Mesothelial cell of epicardium (in vitro differentiated cells): ENCODE data around the gene ANO10. TPM values are rescaled to one million over a fixed set of nuclear protein-coding genes. Genes with fewer than 3 reads are reported as not detected.

ENCODE experiments used
- DNase-seq, 2 experiments: peaks; one replicate each; pipeline ENCODE4 v3.0.0; 2021; ENCODE audit warnings: low spot score in 2 of 2; ENCODE audit not compliant: unreplicated experiment in 2 of 2
- H3K27ac Mint-ChIP-seq: 2 replicates; pipeline ENCODE4 v1.8.0; 2021; ENCODE audit warnings: mixed read lengths
- H3K27me3 Mint-ChIP-seq: 2 replicates; pipeline ENCODE4 v1.8.0; 2021; ENCODE audit warnings: low read depth, mixed read lengths
- H3K36me3 Mint-ChIP-seq: 2 replicates; pipeline ENCODE4 v1.8.0; 2021; ENCODE audit warnings: mixed read lengths
- H3K4me1 Mint-ChIP-seq: 2 replicates; pipeline ENCODE4 v1.8.0; 2021; ENCODE audit warnings: mixed read lengths
- H3K4me3 Mint-ChIP-seq: 2 replicates; pipeline ENCODE4 v1.8.0; 2021; ENCODE audit warnings: mild to moderate bottlenecking, moderate library complexity, mixed read lengths
- H3K9me3 Mint-ChIP-seq: 2 replicates; pipeline ENCODE4 v1.8.0; 2021; ENCODE audit warnings: mixed read lengths
- total RNA-seq: library from RNA; stranded (reverse); gene quantifications from 3 replicates; pipeline ENCODE4 v1.2.1, GENCODE V29; 2021
- TF ChIP-seq, protein P1 (sequence below): fragments of 200-600 bp; sonication (generic); IDR thresholded peaks from one replicate; pipeline ENCODE4 v1.5.0; 2021; ENCODE audit warnings: antibody characterized with exemption; ENCODE audit not compliant: unreplicated experiment

The ANO10 gene
- total RNA-seq, 1 donor from 2014 or later = 29.8 TPM

DNA sequence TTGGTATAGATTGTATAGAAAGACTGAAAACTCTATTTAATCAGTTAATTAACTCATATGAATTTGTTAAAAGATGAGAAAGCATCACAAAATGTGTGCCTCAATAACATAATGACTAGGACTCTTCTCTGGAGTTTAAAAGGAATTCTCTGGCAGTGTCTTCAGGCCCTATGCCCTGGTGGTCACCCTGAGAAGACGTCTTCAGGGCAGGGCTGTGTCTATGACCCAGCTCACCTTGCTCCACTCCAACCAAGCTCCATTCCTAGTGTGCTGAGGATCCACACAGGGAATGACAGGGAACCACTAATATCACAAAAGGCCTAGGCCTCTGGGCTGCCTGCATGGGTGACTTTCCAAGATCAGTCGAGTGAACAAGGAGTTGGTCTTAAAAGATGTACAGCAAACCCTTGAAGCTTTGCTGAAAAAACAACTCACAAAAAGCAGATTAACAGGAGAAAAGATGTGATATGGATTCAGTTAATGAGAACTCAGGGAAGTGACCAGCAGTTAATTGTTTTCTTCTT is 178.9 kb downstream of the ANO10 start:
- no peak overlapping the region for H3K4me3 Mint-ChIP-seq
- no peak for DNase-seq
- TF ChIP-seq, protein P1, sequence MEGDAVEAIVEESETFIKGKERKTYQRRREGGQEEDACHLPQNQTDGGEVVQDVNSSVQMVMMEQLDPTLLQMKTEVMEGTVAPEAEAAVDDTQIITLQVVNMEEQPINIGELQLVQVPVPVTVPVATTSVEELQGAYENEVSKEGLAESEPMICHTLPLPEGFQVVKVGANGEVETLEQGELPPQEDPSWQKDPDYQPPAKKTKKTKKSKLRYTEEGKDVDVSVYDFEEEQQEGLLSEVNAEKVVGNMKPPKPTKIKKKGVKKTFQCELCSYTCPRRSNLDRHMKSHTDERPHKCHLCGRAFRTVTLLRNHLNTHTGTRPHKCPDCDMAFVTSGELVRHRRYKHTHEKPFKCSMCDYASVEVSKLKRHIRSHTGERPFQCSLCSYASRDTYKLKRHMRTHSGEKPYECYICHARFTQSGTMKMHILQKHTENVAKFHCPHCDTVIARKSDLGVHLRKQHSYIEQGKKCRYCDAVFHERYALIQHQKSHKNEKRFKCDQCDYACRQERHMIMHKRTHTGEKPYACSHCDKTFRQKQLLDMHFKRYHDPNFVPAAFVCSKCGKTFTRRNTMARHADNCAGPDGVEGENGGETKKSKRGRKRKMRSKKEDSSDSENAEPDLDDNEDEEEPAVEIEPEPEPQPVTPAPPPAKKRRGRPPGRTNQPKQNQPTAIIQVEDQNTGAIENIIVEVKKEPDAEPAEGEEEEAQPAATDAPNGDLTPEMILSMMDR = no peak
- H3K4me1 Mint-ChIP-seq = peaks cover 5% of the 10 kb centered on the region
- no peaks in the 10 kb centered on the region for H3K27me3 Mint-ChIP-seq
- no peak overlapping the region for H3K27ac Mint-ChIP-seq
- peaks cover 32% of the 10 kb centered on the region for H3K9me3 Mint-ChIP-seq
- H3K36me3 Mint-ChIP-seq = peaks cover 20% of the 10 kb centered on the region

DNA sequence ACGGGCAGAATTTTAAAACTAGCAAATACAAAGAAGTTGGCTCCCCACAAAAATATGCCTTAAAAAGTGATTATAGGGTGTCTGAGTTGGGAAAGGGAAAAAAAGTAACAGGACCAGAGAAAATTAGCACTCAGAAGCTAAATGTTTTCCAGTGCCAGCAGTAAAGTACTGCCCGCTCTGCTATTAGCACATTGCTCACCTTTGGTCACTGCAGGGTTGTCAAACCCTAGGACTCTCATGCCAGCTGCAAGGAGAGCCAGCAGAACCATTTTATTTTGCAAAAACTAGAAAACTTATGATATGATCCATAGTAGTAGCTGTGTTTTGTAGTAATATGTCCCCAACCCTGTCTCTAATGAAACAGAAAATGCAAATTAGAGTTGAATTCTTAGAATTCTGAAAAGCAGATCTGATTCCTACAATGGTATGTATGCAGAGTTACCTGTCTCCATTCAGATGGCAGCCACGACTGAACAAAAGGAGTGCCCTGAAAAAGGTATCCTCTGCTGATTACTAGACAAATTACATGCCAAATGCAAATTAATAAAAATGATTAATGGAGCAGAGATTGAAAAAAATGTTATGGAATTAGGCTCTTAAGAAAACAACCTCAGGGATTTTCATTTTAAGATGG is 185.2 kb downstream of the ANO10 start:
- TF ChIP-seq, protein P1 = no peak
- Mint-ChIP-seq H3K4me1 (peaks cover 14% of the 10 kb centered on the region), H3K27ac (no peak overlapping the region), H3K9me3 (peaks cover 29% of the 10 kb centered on the region), H3K4me3 (no peak overlapping the region), H3K36me3 (peaks cover 25% of the 10 kb centered on the region), H3K27me3 (no peaks in the 10 kb centered on the region)
- no peak for DNase-seq

DNA sequence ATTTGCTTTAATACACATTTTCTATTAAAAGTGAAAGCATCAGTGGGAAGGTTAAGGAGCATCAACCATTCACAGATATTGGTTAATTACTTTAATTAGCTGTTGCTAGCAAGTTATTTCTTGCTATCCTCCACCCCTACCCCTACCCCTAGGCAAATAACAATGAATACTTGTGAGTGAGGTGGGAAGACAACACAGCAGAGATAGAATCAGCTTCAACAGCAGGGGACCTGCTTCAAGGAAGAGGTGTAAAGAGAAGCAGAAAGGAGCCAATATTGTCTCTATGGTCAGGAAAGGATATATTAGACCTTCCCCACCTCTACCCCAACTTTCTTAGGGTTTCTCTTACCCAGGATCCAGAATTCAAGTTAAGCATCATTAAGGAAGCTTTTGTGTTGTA is 186.1 kb downstream of the ANO10 start:
- H3K9me3 Mint-ChIP-seq = peaks cover 24% of the 10 kb centered on the region
- TF ChIP-seq, protein P1 = no peak
- no peaks in the 10 kb centered on the region for H3K27me3 Mint-ChIP-seq
- no peak overlapping the region for H3K4me3 Mint-ChIP-seq
- H3K27ac Mint-ChIP-seq = no peak overlapping the region
- DNase-seq = no peak
- H3K36me3 Mint-ChIP-seq = peaks cover 24% of the 10 kb centered on the region
- peaks cover 14% of the 10 kb centered on the region for H3K4me1 Mint-ChIP-seq

DNA sequence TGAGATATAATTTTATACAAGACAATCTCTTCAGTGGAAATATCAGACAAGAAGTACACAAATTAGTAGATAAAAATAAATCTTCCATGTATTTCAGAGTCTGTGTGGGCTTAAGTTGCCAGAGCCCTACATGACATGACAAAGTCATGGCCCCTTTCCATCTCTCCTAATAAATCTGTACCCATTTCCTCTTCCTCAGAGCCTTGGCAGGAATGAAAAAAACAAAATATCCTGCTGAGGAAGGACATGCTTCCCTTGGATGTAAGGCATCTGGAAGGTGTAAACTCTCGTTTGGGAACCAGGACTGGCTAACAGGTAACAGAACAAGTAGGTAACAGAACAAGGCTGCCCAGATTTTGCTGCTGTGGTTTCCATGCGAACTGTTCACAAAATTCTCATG is 187.4 kb downstream of the ANO10 start:
- Mint-ChIP-seq H3K36me3 (peaks cover 16% of the 10 kb centered on the region), H3K27ac (no peak overlapping the region), H3K4me1 (peaks cover 14% of the 10 kb centered on the region), H3K4me3 (no peak overlapping the region), H3K27me3 (no peaks in the 10 kb centered on the region), H3K9me3 (peaks cover 13% of the 10 kb centered on the region)
- DNase-seq = no peak
- TF ChIP-seq, protein P1 = no peak

DNA sequence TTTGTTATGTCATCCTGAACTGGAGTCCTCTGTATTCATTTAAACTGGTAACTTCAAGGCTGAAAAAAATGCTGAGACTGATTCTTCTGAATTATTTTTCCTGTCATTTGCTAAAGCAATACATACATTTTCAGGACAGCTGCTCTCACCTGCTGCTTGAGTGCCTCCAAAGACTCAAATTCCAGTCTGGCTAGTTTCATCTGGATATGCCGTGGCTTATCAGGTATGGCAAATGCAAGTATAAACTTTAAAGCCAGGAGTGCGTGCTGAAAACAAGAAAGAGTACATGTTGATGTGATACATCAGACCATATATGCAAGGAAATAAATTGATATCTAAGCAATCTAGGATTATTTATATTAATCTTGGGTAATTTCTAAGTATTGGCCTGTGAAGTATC is 189.3 kb downstream of the ANO10 start:
- DNase-seq = no peak
- TF ChIP-seq, protein P1 = no peak
- Mint-ChIP-seq H3K4me1 (peaks cover 14% of the 10 kb centered on the region), H3K27me3 (no peaks in the 10 kb centered on the region), H3K36me3 (peaks cover 9% of the 10 kb centered on the region), H3K9me3 (peaks cover 5% of the 10 kb centered on the region), H3K4me3 (no peak overlapping the region), H3K27ac (no peak overlapping the region)
